HepG2 (cell line): Measurements from ENCODE around the gene CREBBP. TPM values are rescaled to one million over a fixed set of nuclear protein-coding genes. Genes with fewer than 3 reads are reported as not detected.

ENCODE experiments used
- ARID2 ChIP-seq: sonication (generic); formaldehyde crosslinking; IDR thresholded peaks from 2 replicates; pipeline ENCODE4 v1.8.1; 2022; ENCODE audit warnings: mild to moderate bottlenecking, missing genetic modification reagents, borderline replicate concordance
- CHCHD3 ChIP-seq: sonication (generic); formaldehyde crosslinking; IDR thresholded peaks from 2 replicates; pipeline ENCODE4 v1.8.0; 2022; ENCODE audit warnings: mild to moderate bottlenecking, missing genetic modification reagents, moderate library complexity
- DMAP1 ChIP-seq: IDR thresholded peaks from 2 replicates; pipeline ENCODE4 v1.6.1; 2016
- FOXK2 ChIP-seq: fragments of 450-650 bp; IDR thresholded peaks from 2 replicates; pipeline ENCODE4 v1.6.1; 2016
- FOXM1 ChIP-seq: sonication (generic); formaldehyde crosslinking; IDR thresholded peaks from 2 replicates; pipeline ENCODE4 v1.5.0; 2020; ENCODE audit warnings: missing genetic modification reagents
- MAFK ChIP-seq, 2 experiments: IDR thresholded peaks in 1 of 2; conservative IDR thresholded peaks in 1 of 2; 2 replicates each; pipeline ENCODE4 v1.6.1; 2011; ENCODE audit warnings: improper control_type of control experiment in 2 of 2, low read length in 2 of 2
- NCOA2 ChIP-seq: sonication (generic); formaldehyde crosslinking; IDR thresholded peaks from 2 replicates; pipeline ENCODE4 v1.8.0; 2022; ENCODE audit warnings: inconsistent platforms
- NR2F6 ChIP-seq, 2 experiments: IDR thresholded peaks; 2 replicates each; pipeline ENCODE4 v1.6.1; 2016; ENCODE audit warnings: antibody characterized with exemption in 1 of 2, mild to moderate bottlenecking in 1 of 2
- PHF21A ChIP-seq: sonication (generic); formaldehyde crosslinking; IDR thresholded peaks from 2 replicates; pipeline ENCODE4 v1.5.0; 2020; ENCODE audit warnings: mild to moderate bottlenecking, missing genetic modification reagents
- PITX1 ChIP-seq: sonication (generic); formaldehyde crosslinking; IDR thresholded peaks from 2 replicates; pipeline ENCODE4 v1.5.1; 2020; ENCODE audit warnings: mild to moderate bottlenecking, missing genetic modification reagents
- STAT5B ChIP-seq: sonication (generic); formaldehyde crosslinking; IDR thresholded peaks from 2 replicates; pipeline ENCODE4 v1.4.0; 2020; ENCODE audit warnings: missing genetic modification reagents
- TMF1 ChIP-seq: sonication (generic); formaldehyde crosslinking; IDR thresholded peaks from 2 replicates; pipeline ENCODE4 v1.8.1; 2022; ENCODE audit warnings: low read depth, missing genetic modification reagents
- YY1 ChIP-seq: IDR thresholded peaks from 2 replicates; pipeline ENCODE4 v1.6.1; 2011; ENCODE audit warnings: low read length, low read depth, moderate library complexity, mild to moderate bottlenecking; ENCODE audit not compliant: insufficient read depth, insufficient replicate concordance
- ZFP36L2 ChIP-seq: sonication (generic); formaldehyde crosslinking; IDR thresholded peaks from 2 replicates; pipeline ENCODE4 v1.4.0; 2020; ENCODE audit warnings: missing genetic modification reagents
- ZMYM4 ChIP-seq: sonication (generic); formaldehyde crosslinking; IDR thresholded peaks from 2 replicates; pipeline ENCODE4 v1.8.1; 2023; ENCODE audit warnings: mild to moderate bottlenecking, missing genetic modification reagents
- ZNF569 ChIP-seq: sonication (generic); formaldehyde crosslinking; IDR thresholded peaks from 2 replicates; pipeline ENCODE4 v1.5.0; 2020; ENCODE audit warnings: mild to moderate bottlenecking, missing genetic modification reagents, moderate library complexity, borderline replicate concordance
- ZNF652 ChIP-seq: IDR thresholded peaks from 2 replicates; pipeline ENCODE4 v1.6.1; 2016; ENCODE audit warnings: low read depth, borderline replicate concordance
- ZNF788 ChIP-seq: sonication (generic); formaldehyde crosslinking; IDR thresholded peaks from 2 replicates; pipeline ENCODE4 v1.5.0; 2020; ENCODE audit warnings: mild to moderate bottlenecking, missing genetic modification reagents, borderline replicate concordance
- ZSCAN22 ChIP-seq: sonication (generic); formaldehyde crosslinking; IDR thresholded peaks from 2 replicates; pipeline ENCODE4 v1.4.0; 2020; ENCODE audit warnings: mild to moderate bottlenecking, missing genetic modification reagents
- polyA plus RNA-seq, 8 experiments: library from polyadenylated mRNA; depleted of rRNA in 3 of 8; stranded (reverse) in 7 of 8; unstranded in 1 of 8; fragments of >200 nt; fragmentation: Illumina TruSeq in 4 of 8; extraction: Trizol in 4 of 8; gene quantifications; 2 replicates each; pipeline versions ENCODE4 v1.2.1 to v1.2.3, GENCODE V29; 2011 to 2016; ENCODE audit warnings: low read depth in 4 of 8, missing spikeins in 1 of 8, mixed read lengths in 1 of 8; ENCODE audit not compliant: insufficient read depth in 1 of 8
- total RNA-seq, 5 experiments: library from RNA; depleted of rRNA; stranded (reverse); fragments of >200 nt; fragmentation: Illumina TruSeq; extraction: Trizol; gene quantifications; 2 replicates each; pipeline ENCODE4 v1.2.3, GENCODE V29; 2016; ENCODE audit warnings: low read depth in 1 of 5
- TF ChIP-seq, protein P1 (sequence below): IDR thresholded peaks from 2 replicates; pipeline ENCODE4 v1.6.1; 2018; ENCODE audit warnings: missing genetic modification reagents
- TF ChIP-seq, protein P2 (sequence below): sonication (generic); formaldehyde crosslinking; IDR thresholded peaks from 2 replicates; pipeline ENCODE4 v1.4.0; 2020; ENCODE audit warnings: missing genetic modification reagents
- TF ChIP-seq, protein P3 (sequence below): sonication (generic); formaldehyde crosslinking; IDR thresholded peaks from 2 replicates; pipeline ENCODE4 v1.4.0; 2020; ENCODE audit warnings: missing genetic modification reagents
- TF ChIP-seq, protein P4 (sequence below): IDR thresholded peaks from 2 replicates; pipeline ENCODE4 v1.6.1; 2016; ENCODE audit warnings: control low read depth

Gene CREBBP
- total and polyA plus RNA-seq, 2 of the 13 experiments (the other 11 are each of a cell fraction or from before 2014, with no cell fraction given), result 5.3 to 10.4 TPM

DNA sequence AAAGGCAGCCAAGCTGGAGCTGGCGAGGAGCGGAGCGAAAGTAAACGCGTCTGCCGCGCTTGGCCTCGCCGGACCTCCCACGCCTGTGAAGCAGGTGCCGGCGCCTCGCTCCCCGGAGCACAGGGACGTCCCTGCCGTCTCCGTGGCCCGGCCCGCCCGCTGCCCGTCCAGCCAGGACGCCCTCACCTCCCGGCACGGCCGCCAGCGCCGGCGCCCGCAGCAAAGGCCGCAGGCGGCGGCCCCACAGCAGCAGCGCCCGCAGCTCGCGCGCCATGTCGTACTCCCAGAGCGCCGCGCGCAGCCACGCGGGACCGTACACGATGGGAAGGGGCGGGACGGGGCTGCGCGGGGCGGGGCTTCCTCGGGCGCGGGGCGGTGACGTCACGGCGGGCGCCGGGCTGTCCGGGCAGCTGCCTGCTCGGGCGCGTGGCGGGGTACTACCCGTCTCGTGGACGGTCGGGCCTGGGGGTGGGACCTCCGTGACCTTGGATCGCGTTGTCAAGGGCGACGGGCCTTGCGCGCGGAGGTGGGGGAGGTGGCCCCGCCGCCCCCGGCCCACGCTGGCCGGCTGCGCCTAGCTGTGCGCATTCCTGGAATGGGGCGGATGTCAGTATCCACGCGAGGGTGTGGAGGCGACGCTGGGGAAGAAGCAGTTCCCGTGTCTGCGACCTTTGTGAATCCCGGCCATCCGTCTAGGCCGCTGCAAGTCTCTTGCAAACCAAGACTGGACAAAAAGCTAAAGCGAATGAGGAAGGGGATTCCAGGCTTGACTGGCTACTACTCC lies 163.1 kb downstream of the CREBBP start, which contains the start of gene TRAP1 (continued):
- TF ChIP-seq, protein P1, sequence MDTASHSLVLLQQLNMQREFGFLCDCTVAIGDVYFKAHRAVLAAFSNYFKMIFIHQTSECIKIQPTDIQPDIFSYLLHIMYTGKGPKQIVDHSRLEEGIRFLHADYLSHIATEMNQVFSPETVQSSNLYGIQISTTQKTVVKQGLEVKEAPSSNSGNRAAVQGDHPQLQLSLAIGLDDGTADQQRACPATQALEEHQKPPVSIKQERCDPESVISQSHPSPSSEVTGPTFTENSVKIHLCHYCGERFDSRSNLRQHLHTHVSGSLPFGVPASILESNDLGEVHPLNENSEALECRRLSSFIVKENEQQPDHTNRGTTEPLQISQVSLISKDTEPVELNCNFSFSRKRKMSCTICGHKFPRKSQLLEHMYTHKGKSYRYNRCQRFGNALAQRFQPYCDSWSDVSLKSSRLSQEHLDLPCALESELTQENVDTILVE (CRISPR knock-in tag), result no peak
- TF ChIP-seq TMF1 (CRISPR knock-in tag), result no peak
- TF ChIP-seq ZNF788 (CRISPR knock-in tag), result no peak
- no peak for TF ChIP-seq FOXK2
- no peak for TF ChIP-seq PITX1 (CRISPR knock-in tag)
- 0 out of 2 replicates have a peak, but pooled peaks have one; percentile 18 for TF ChIP-seq ZFP36L2
- no peak for TF ChIP-seq PHF21A (CRISPR knock-in tag)
- TF ChIP-seq, protein P2, sequence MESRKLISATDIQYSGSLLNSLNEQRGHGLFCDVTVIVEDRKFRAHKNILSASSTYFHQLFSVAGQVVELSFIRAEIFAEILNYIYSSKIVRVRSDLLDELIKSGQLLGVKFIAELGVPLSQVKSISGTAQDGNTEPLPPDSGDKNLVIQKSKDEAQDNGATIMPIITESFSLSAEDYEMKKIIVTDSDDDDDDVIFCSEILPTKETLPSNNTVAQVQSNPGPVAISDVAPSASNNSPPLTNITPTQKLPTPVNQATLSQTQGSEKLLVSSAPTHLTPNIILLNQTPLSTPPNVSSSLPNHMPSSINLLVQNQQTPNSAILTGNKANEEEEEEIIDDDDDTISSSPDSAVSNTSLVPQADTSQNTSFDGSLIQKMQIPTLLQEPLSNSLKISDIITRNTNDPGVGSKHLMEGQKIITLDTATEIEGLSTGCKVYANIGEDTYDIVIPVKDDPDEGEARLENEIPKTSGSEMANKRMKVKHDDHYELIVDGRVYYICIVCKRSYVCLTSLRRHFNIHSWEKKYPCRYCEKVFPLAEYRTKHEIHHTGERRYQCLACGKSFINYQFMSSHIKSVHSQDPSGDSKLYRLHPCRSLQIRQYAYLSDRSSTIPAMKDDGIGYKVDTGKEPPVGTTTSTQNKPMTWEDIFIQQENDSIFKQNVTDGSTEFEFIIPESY (CRISPR knock-in tag), result no peak; the same call in 1 of the 2 replicates
- TF ChIP-seq ZMYM4 (CRISPR knock-in tag), result peak; percentile 61; the same call in 1 of the 2 replicates
- no peak for TF ChIP-seq FOXM1
- TF ChIP-seq CHCHD3 (CRISPR knock-in tag), result 0 out of 2 replicates have a peak, but pooled peaks have one; percentile 54
- no peak for TF ChIP-seq STAT5B (CRISPR knock-in tag)
- no peak for TF ChIP-seq MAFK (conservative IDR thresholded peaks at IDR 0.05 in 1 of 2, IDR thresholded peaks at IDR 0.05 in 1 of 2; ENCODE audit: low read length in 2 of 2)
- TF ChIP-seq NR2F6 (IDR thresholded peaks at IDR 0.05), result no peak
- TF ChIP-seq NR2F6 (CRISPR knock-in tag; IDR thresholded peaks at IDR 0.05), result 0 out of 2 replicates have a peak, but pooled peaks have one; percentile 8
- TF ChIP-seq ZNF569 (CRISPR knock-in tag), result no peak
- peak; percentile 91 for TF ChIP-seq YY1
- no peak for TF ChIP-seq ZSCAN22
- TF ChIP-seq ZNF652 (CRISPR knock-in tag), result no peak
- peak; percentile 79 for TF ChIP-seq DMAP1
- TF ChIP-seq ARID2 (CRISPR knock-in tag), result 0 out of 2 replicates have a peak, but pooled peaks have one; percentile 44
- TF ChIP-seq NCOA2 (CRISPR knock-in tag), result 0 out of 2 replicates have a peak, but pooled peaks have one; percentile 9
- TF ChIP-seq, protein P3, sequence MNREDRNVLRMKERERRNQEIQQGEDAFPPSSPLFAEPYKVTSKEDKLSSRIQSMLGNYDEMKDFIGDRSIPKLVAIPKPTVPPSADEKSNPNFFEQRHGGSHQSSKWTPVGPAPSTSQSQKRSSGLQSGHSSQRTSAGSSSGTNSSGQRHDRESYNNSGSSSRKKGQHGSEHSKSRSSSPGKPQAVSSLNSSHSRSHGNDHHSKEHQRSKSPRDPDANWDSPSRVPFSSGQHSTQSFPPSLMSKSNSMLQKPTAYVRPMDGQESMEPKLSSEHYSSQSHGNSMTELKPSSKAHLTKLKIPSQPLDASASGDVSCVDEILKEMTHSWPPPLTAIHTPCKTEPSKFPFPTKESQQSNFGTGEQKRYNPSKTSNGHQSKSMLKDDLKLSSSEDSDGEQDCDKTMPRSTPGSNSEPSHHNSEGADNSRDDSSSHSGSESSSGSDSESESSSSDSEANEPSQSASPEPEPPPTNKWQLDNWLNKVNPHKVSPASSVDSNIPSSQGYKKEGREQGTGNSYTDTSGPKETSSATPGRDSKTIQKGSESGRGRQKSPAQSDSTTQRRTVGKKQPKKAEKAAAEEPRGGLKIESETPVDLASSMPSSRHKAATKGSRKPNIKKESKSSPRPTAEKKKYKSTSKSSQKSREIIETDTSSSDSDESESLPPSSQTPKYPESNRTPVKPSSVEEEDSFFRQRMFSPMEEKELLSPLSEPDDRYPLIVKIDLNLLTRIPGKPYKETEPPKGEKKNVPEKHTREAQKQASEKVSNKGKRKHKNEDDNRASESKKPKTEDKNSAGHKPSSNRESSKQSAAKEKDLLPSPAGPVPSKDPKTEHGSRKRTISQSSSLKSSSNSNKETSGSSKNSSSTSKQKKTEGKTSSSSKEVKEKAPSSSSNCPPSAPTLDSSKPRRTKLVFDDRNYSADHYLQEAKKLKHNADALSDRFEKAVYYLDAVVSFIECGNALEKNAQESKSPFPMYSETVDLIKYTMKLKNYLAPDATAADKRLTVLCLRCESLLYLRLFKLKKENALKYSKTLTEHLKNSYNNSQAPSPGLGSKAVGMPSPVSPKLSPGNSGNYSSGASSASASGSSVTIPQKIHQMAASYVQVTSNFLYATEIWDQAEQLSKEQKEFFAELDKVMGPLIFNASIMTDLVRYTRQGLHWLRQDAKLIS (CRISPR knock-in tag), result no peak
- TF ChIP-seq, protein P4, sequence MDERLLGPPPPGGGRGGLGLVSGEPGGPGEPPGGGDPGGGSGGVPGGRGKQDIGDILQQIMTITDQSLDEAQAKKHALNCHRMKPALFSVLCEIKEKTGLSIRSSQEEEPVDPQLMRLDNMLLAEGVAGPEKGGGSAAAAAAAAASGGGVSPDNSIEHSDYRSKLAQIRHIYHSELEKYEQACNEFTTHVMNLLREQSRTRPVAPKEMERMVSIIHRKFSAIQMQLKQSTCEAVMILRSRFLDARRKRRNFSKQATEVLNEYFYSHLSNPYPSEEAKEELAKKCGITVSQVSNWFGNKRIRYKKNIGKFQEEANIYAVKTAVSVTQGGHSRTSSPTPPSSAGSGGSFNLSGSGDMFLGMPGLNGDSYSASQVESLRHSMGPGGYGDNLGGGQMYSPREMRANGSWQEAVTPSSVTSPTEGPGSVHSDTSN (CRISPR knock-in tag), result no peak
